SK-N-SH (cell line): ENCODE data around the gene WNT2. TPM values are rescaled to one million over a fixed set of nuclear protein-coding genes. Genes with fewer than 3 reads are reported as not detected.

Experiments
- CTCF ChIA-PET: fragments of 300-600, 350-600 bp; formaldehyde crosslinking; extraction: SDS; loops from one replicate; lab custom pipeline; 2021; lab: Yijun Ruan, JAX
- POLR2A ChIA-PET: fragments of 350-600 bp; sonication (Branson Sonifier 250); formaldehyde crosslinking; extraction: SDS; loops from one replicate; lab custom pipeline; 2020; ENCODE audit warnings: antibody characterized with exemption, inconsistent platforms; lab: Yijun Ruan, JAX
- DNase-seq: peaks from one replicate; pipeline ENCODE4 v3.0.0; 2012
- H2AFZ ChIP-seq: fragments of 200-600 bp; sonication (generic); 2 replicates; pipeline ENCODE4 v1.8.1; 2016; ENCODE audit warnings: antibody characterized with exemption, mild to moderate bottlenecking, low read depth
- H3F3A ChIP-seq: fragments of 200-600 bp; sonication (generic); replicated peaks from 2 replicates; pipeline ENCODE3; 2016; ENCODE audit warnings: antibody characterized with exemption, mild to moderate bottlenecking; ENCODE audit not compliant: insufficient read depth
- H3K27ac ChIP-seq, 2 experiments: fragments of 200-500 bp in 1 of 2; fragments of 200-600 bp in 1 of 2; sonication (Bioruptor generic) in 1 of 2; sonication (generic), shearing (Covaris generic) in 1 of 2; 2 replicates each; pipeline versions ENCODE4 v1.5.1 to v1.6.1; 2014 to 2016; ENCODE audit warnings: low read depth in 2 of 2, inconsistent platforms in 1 of 2, low read length in 1 of 2, mild to moderate bottlenecking in 1 of 2, mixed read lengths in 1 of 2
- H3K27me3 ChIP-seq: fragments of 200-600 bp; sonication (generic), shearing (Covaris generic); 2 replicates; pipeline ENCODE4 v1.6.1; 2016; ENCODE audit warnings: mixed run types; ENCODE audit not compliant: insufficient read depth
- H3K36me3 ChIP-seq, 2 experiments: fragments of 200-500 bp in 1 of 2; fragments of 200-600 bp in 1 of 2; sonication (Bioruptor generic) in 1 of 2; sonication (generic) in 1 of 2; replicated peaks in 1 of 2; 2 replicates each; pipeline versions ENCODE3 to v1.5.1; 2014 to 2016; ENCODE audit warnings: low read length in 1 of 2, mild to moderate bottlenecking in 1 of 2; ENCODE audit not compliant: insufficient read depth in 2 of 2, control insufficient read depth in 1 of 2
- H3K4me1 ChIP-seq, 2 experiments: fragments of 200-500 bp in 1 of 2; fragments of 200-600 bp in 1 of 2; sonication (Bioruptor generic) in 1 of 2; sonication (generic), shearing (Covaris generic) in 1 of 2; 2 replicates each; pipeline versions ENCODE4 v1.5.1 to v1.6.1; 2014 to 2016; ENCODE audit warnings: low read depth in 1 of 2, low read length in 1 of 2, mixed run types in 1 of 2; ENCODE audit not compliant: insufficient read depth in 2 of 2, control insufficient read depth in 1 of 2
- H3K4me2 ChIP-seq: fragments of 200-600 bp; sonication (generic), shearing (Covaris generic); 2 replicates; pipeline ENCODE4 v1.6.1; 2017; ENCODE audit warnings: mixed run types
- H3K4me3 ChIP-seq, 2 experiments: fragments of 200-500 bp in 1 of 2; fragments of 200-600 bp in 1 of 2; sonication (Bioruptor generic) in 1 of 2; sonication (generic), shearing (Covaris generic) in 1 of 2; 2 replicates each; pipeline versions ENCODE4 v1.5.1 to v1.8.1; 2014 to 2016; ENCODE audit warnings: low read depth in 2 of 2, inconsistent platforms in 1 of 2, low read length in 1 of 2, mild to moderate bottlenecking in 1 of 2, mixed read lengths in 1 of 2, moderate library complexity in 1 of 2
- H3K79me2 ChIP-seq: fragments of 200-600 bp; sonication (generic); 2 replicates; pipeline ENCODE4 v1.8.1; 2017; ENCODE audit warnings: mild to moderate bottlenecking; ENCODE audit not compliant: insufficient read depth
- H3K9ac ChIP-seq: fragments of 200-600 bp; sonication (generic); 2 replicates; pipeline ENCODE4 v1.6.1; 2017; ENCODE audit warnings: mixed run types
- H3K9me2 ChIP-seq: fragments of 200-600 bp; sonication (generic); 2 replicates; pipeline ENCODE4 v1.6.1; 2017; ENCODE audit warnings: mixed run types
- H3K9me3 ChIP-seq: fragments of 200-600 bp; sonication (generic); 2 replicates; pipeline ENCODE4 v1.6.1; 2017; ENCODE audit warnings: mixed run types, mild to moderate bottlenecking, moderate library complexity
- H4K20me1 ChIP-seq: fragments of 200-600 bp; sonication (generic); 2 replicates; pipeline ENCODE4 v1.6.1; 2017; ENCODE audit warnings: mild to moderate bottlenecking, mixed run types; ENCODE audit not compliant: insufficient read depth
- FOXM1 ChIP-seq: IDR thresholded peaks from 2 replicates; pipeline ENCODE4 v1.4.0; 2012; ENCODE audit warnings: low read depth, mild to moderate bottlenecking
- GABPA ChIP-seq: IDR thresholded peaks from 2 replicates; pipeline ENCODE4 v1.4.0; 2012; ENCODE audit warnings: low read depth, mild to moderate bottlenecking
- MAX ChIP-seq: IDR thresholded peaks from 2 replicates; pipeline ENCODE4 v1.4.0; 2012; ENCODE audit warnings: low read depth
- NFIC ChIP-seq: IDR thresholded peaks from 2 replicates; pipeline ENCODE4 v1.4.0; 2012; ENCODE audit warnings: borderline replicate concordance
- POLR2AphosphoS5 ChIP-seq: IDR thresholded peaks from 2 replicates; pipeline ENCODE4 v1.6.1; 2012; ENCODE audit warnings: low read depth, low read length
- RAD21 ChIP-seq: IDR thresholded peaks from 2 replicates; pipeline ENCODE4 v1.6.1; 2012; ENCODE audit warnings: mild to moderate bottlenecking, low read length
- REST ChIP-seq: IDR thresholded peaks from 2 replicates; pipeline ENCODE4 v1.6.1; 2012; ENCODE audit warnings: mild to moderate bottlenecking, low read depth, low read length, moderate library complexity
- RXRA ChIP-seq: IDR thresholded peaks from 2 replicates; pipeline ENCODE4 v1.4.0; 2012; ENCODE audit warnings: low read depth, mild to moderate bottlenecking, borderline replicate concordance
- TAF1 ChIP-seq: IDR thresholded peaks from 2 replicates; pipeline ENCODE4 v1.6.1; 2012; ENCODE audit warnings: low read depth, mild to moderate bottlenecking, low read length, moderate library complexity, borderline replicate concordance
- WGBS: methylation state at CpG from one replicate; pipeline ENCODE4 v1.1.6; 2017; ENCODE audit warnings: low lambda C conversion rate; 5-methylcytosine and 5-hydroxymethylcytosine counted together
- polyA plus RNA-seq, 3 experiments: library from polyadenylated mRNA; depleted of rRNA; stranded (reverse); fragments of >200 nt; gene quantifications; 2 replicates each; pipeline ENCODE4 v1.2.3, GENCODE V29; 2012

Gene WNT2
- polyA plus RNA-seq, 1 of the 3 experiments (the other 2 are of a cell fraction): not detected

DNA sequence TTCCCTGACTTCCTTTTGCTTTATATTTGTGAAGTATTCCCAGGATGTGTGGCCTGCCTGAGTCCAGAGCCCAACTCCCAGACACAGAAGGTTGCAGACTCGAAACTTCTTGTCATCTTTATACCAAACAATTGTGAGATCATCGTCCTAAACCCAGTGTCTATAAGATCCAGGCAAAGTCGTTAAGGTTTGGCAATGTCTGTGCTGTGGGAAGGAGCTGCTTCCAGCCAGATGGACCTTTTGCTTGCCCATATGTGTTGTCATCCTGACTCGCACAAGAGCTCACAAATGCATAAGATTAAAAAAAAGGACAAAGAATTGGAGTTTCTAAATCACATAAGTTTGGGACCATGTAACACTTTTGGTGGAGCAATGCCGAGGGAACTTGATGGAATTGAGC is 37.0 kb downstream of the WNT2 start:
- TF ChIP-seq RXRA (no peak), GABPA (no peak), NFIC (no peak), REST (no peak), MAX (no peak)
- H3K9ac ChIP-seq: no peak overlapping the region
- H3K27me3 ChIP-seq: no peaks in the 10 kb centered on the region
- no peaks in the 10 kb centered on the region for H3K36me3 ChIP-seq
- H3K4me2 ChIP-seq: no peak overlapping the region
- DNase-seq: no peak
- 57% methylated on average over 5 of the region's 5 CpGs for WGBS
- no peaks in the 10 kb centered on the region for H3F3A ChIP-seq
- no peaks in the 10 kb centered on the region for H3K79me2 ChIP-seq
- no peaks in the 10 kb centered on the region for H3K4me1 ChIP-seq
- H3K4me3 ChIP-seq: no peak overlapping the region
- H3K9me2 ChIP-seq: no peaks in the 10 kb centered on the region
- H3K9me3 ChIP-seq: no peaks in the 10 kb centered on the region
- CTCF ChIA-PET: interaction anchor here (0.8 kb wide), 1 partner anchor 10 kb away, joined by 3 read pairs; no protein-coding TSS in a partner anchor
- no peaks in the 10 kb centered on the region for H4K20me1 ChIP-seq
- no peak overlapping the region for H2AFZ ChIP-seq
- POLR2A ChIA-PET: no interaction called here
- H3K27ac ChIP-seq: no peak overlapping the region

- Histone ChIP-seq H3K27ac (no peak overlapping the region), H3K9me2 (no peaks in the 10 kb centered on the region), H4K20me1 (no peaks in the 10 kb centered on the region), H3K4me1 (no peaks in the 10 kb centered on the region), H3K79me2 (no peaks in the 10 kb centered on the region), H3K9ac (no peak overlapping the region), H2AFZ (no peak overlapping the region; the same call in 1 of the 2 replicates), H3K36me3 (no peaks in the 10 kb centered on the region), H3K27me3 (no peaks in the 10 kb centered on the region), H3K9me3 (no peaks in the 10 kb centered on the region), H3K4me2 (no peak overlapping the region), H3F3A (no peaks in the 10 kb centered on the region), H3K4me3 (no peak overlapping the region)
- TF ChIP-seq RAD21 (no peak), FOXM1 (no peak), POLR2AphosphoS5 (no peak), NFIC (no peak), GABPA (no peak), TAF1 (no peak)
- no peak for DNase-seq
- CTCF ChIA-PET: interaction anchor here (0.6 to 1.2 kb wide), 3 partner anchors 14 to 441 kb away, joined by 3 read pairs; no protein-coding TSS in a partner anchor
- WGBS: 89% methylated on average over 5 of the region's 5 CpGs
- POLR2A ChIA-PET: no interaction called here
These were observed 38.2 kb downstream of the WNT2 start for GRCh38 chr7:117284692-117285091.
